ENCODE data around the gene PDCL3.

PDCL3 gene

DNA sequence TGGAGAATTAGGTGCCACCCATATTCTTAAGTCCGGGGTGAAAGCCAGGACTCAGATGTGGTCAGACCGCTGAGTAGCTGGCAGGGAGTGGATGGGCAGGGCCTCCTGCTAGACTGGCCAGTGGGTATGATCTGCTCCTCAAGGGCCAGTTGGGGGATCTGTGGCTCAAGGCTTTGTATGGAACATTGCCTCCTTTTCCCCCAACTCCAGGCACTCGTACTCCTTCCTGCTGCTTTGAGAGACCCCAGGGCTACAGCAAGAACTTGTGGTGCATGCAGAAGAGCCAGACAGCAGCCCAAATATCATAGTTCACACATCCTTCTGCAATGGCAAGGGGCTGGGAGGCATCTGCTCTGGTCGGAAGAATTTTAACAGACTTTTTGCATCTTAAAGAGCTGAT lies 61.7 kb downstream of the PDCL3 start:
- no peak for DNase-seq (ENCODE audit: low spot score)
- TF ChIP-seq, protein P1, sequence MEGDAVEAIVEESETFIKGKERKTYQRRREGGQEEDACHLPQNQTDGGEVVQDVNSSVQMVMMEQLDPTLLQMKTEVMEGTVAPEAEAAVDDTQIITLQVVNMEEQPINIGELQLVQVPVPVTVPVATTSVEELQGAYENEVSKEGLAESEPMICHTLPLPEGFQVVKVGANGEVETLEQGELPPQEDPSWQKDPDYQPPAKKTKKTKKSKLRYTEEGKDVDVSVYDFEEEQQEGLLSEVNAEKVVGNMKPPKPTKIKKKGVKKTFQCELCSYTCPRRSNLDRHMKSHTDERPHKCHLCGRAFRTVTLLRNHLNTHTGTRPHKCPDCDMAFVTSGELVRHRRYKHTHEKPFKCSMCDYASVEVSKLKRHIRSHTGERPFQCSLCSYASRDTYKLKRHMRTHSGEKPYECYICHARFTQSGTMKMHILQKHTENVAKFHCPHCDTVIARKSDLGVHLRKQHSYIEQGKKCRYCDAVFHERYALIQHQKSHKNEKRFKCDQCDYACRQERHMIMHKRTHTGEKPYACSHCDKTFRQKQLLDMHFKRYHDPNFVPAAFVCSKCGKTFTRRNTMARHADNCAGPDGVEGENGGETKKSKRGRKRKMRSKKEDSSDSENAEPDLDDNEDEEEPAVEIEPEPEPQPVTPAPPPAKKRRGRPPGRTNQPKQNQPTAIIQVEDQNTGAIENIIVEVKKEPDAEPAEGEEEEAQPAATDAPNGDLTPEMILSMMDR (IDR thresholded peaks at IDR 0.05), result no peak
- Histone ChIP-seq H3K4me3 (no peak overlapping the region), H3K27ac (no peak overlapping the region)

- Histone ChIP-seq H3K4me3 (no peak overlapping the region), H3K27ac (no peak overlapping the region)
- DNase-seq (ENCODE audit: low spot score), result no peak
- TF ChIP-seq, protein P1 (IDR thresholded peaks at IDR 0.05), result no peak
Observed at GRCh38 chr2:100625717-100626116, 62.9 kb downstream of the PDCL3 start.
